CD8-positive, alpha-beta memory T cell (primary cell): ENCODE results near the gene CAV3. TPM values are rescaled to one million over a fixed set of nuclear protein-coding genes. Genes with fewer than 3 reads are reported as not detected.
"Not testable (repeated sequence)": the region's sequence is repeated elsewhere in the genome, so short reads cannot be mapped to it uniquely, and the experiment has no call there.

Experiments
- CTCF ChIA-PET: fragments of 350-600 bp; sonication (Branson Sonifier 250); formaldehyde crosslinking; loops from one replicate; lab custom pipeline; 2021; ENCODE audit warnings: antibody characterized with exemption; lab: Charles Lee
- POLR2A ChIA-PET: fragments of 350-600 bp; sonication (Branson Sonifier 250); formaldehyde crosslinking; loops from one replicate; lab custom pipeline; 2021; ENCODE audit warnings: antibody characterized with exemption; lab: Charles Lee
- DNase-seq, 5 donors: peaks; one replicate each; pipeline versions ENCODE4 v3.0.0 to v3.0.0-alpha.2; 2020 to 2022; ENCODE audit warnings: mixed read lengths in 1 of 5
- H3K27ac ChIP-seq: one replicate; pipeline ENCODE4 v1.7.0; 2013; ENCODE audit warnings: low read depth, mild to moderate bottlenecking, low read length, moderate library complexity
- H3K27me3 ChIP-seq: 2 replicates; pipeline ENCODE4 v1.7.0; 2013; ENCODE audit warnings: low read length, mild to moderate bottlenecking; ENCODE audit not compliant: insufficient read depth, poor library complexity, severe bottlenecking
- H3K36me3 ChIP-seq: 2 replicates; pipeline ENCODE4 v1.7.0; 2013; ENCODE audit warnings: mild to moderate bottlenecking, low read length, moderate library complexity; ENCODE audit not compliant: insufficient read depth
- H3K4me1 ChIP-seq: 2 replicates; pipeline ENCODE4 v1.7.0; 2013; ENCODE audit warnings: mild to moderate bottlenecking, low read length, moderate library complexity; ENCODE audit not compliant: insufficient read depth
- H3K4me3 ChIP-seq: 2 replicates; pipeline ENCODE4 v1.7.0; 2013; ENCODE audit warnings: mild to moderate bottlenecking, low read length
- H3K9me3 ChIP-seq: 2 replicates; pipeline ENCODE4 v1.7.0; 2013; ENCODE audit warnings: mild to moderate bottlenecking, low read length
- H3K27ac Mint-ChIP-seq, 8 donors: one replicate each; pipeline ENCODE4 v1.8.0; 2020 to 2021; ENCODE audit warnings: mixed read lengths in 8 of 8, mild to moderate bottlenecking in 6 of 8, inconsistent platforms in 3 of 8, moderate library complexity in 3 of 8
- H3K27me3 Mint-ChIP-seq, 2 donors: one replicate each; pipeline ENCODE4 v1.8.0; 2020 to 2021; ENCODE audit warnings: mixed read lengths in 2 of 2, mild to moderate bottlenecking in 1 of 2, moderate library complexity in 1 of 2
- H3K36me3 Mint-ChIP-seq, 3 donors: one replicate each; pipeline ENCODE4 v1.8.0; 2020 to 2021; ENCODE audit warnings: mixed read lengths in 3 of 3, inconsistent platforms in 1 of 3, mild to moderate bottlenecking in 1 of 3
- H3K4me1 Mint-ChIP-seq, 3 donors: one replicate each; pipeline ENCODE4 v1.8.0; 2020 to 2021; ENCODE audit warnings: mixed read lengths in 3 of 3, inconsistent platforms in 1 of 3, mild to moderate bottlenecking in 1 of 3
- H3K4me3 Mint-ChIP-seq, 7 donors: one replicate each; pipeline ENCODE4 v1.8.0; 2020 to 2021; ENCODE audit warnings: mixed read lengths in 7 of 7, mild to moderate bottlenecking in 6 of 7, moderate library complexity in 4 of 7, inconsistent platforms in 2 of 7
- H3K9me3 Mint-ChIP-seq, 5 donors: one replicate each; pipeline ENCODE4 v1.8.0; 2020 to 2022; ENCODE audit warnings: mixed read lengths in 5 of 5, mild to moderate bottlenecking in 3 of 5, moderate library complexity in 2 of 5, inconsistent platforms in 1 of 5
- polyA plus RNA-seq: library from polyadenylated mRNA; unstranded; fragments of 300-500 nt; fragmentation: Illumina TruSeq; gene quantifications from one replicate; pipeline ENCODE4 v1.2.3, GENCODE V29; 2021
- total RNA-seq, 2 experiments: library from RNA; stranded (reverse); gene quantifications; one replicate each; pipeline ENCODE4 v1.2.3, GENCODE V29; 2021

CAV3 gene
- total RNA-seq (not detected), polyA plus RNA-seq (not detected)

- H3K27me3 ChIP-seq = no peaks in the 10 kb centered on the region
- H3K4me3 ChIP-seq = no peak within 1 kb of the TSS
- Mint-ChIP-seq H3K27me3 (peaks cover 5 to 9% of the 10 kb centered on the region in 2 donors), H3K27ac (no peak within 1 kb of the TSS), H3K9me3 (peaks cover 0 to 4% (median 0%) of the 10 kb centered on the region in 5 donors), H3K4me3 (no peak within 1 kb of the TSS), H3K4me1 (no peaks in the 10 kb centered on the region), H3K36me3 (no peaks in the 10 kb centered on the region)
- no peaks in the 10 kb centered on the region for H3K9me3 ChIP-seq
- no peak for DNase-seq
- H3K27ac ChIP-seq = no peak within 1 kb of the TSS
- ChIA-PET POLR2A (no interaction called here), CTCF (no interaction called here)
- H3K4me1 ChIP-seq = no peaks in the 10 kb centered on the region
- no peaks in the 10 kb centered on the region for H3K36me3 ChIP-seq
Measured at GRCh38 chr3:8733332-8734094, at the start of gene CAV3. CAV3 (plus strand) TSS chr3:8733802; CDS start chr3:8733877, 75 bp downstream.

- POLR2A ChIA-PET, H3K4me1 Mint-ChIP-seq, CTCF ChIA-PET, H3K4me3 Mint-ChIP-seq, DNase-seq, H3K27me3 ChIP-seq, H3K36me3 Mint-ChIP-seq, H3K4me1 ChIP-seq, H3K4me3 ChIP-seq, H3K27ac Mint-ChIP-seq, H3K27ac ChIP-seq, H3K9me3 Mint-ChIP-seq, H3K36me3 ChIP-seq, H3K9me3 ChIP-seq: not testable (repeated sequence)
- peaks cover 0 to 11% of the 10 kb centered on the region in 2 donors for H3K27me3 Mint-ChIP-seq
Measured at GRCh38 chr3:8684992-8685391, 48.6 kb upstream of the CAV3 start.

DNA sequence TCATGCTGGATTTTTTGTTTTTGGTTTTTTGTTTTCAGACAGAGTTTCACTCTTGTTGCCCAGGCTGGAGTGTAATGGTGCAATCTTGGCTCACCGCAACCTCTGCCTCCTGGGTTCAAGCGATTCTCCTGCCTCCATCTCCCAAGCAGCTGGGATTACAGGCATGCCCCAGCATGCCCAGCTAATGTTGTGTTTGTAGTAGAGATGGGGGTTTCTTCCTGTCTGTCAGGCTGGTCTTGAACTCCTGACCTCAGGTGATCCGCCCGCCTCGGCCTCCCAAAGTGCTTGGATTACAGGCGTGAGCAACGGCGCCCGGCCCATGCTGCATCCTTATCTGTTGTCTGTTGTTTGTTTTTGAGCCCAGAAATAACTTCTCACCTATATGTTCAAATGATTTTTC lies 42.3 kb upstream of the CAV3 start:
- H3K27ac Mint-ChIP-seq, POLR2A ChIA-PET, H3K36me3 ChIP-seq, H3K27me3 ChIP-seq, H3K27me3 Mint-ChIP-seq, H3K4me1 ChIP-seq, H3K9me3 ChIP-seq, CTCF ChIA-PET, H3K4me3 Mint-ChIP-seq, DNase-seq, H3K9me3 Mint-ChIP-seq, H3K4me3 ChIP-seq, H3K4me1 Mint-ChIP-seq, H3K27ac ChIP-seq, H3K36me3 Mint-ChIP-seq: not testable (repeated sequence)

DNA sequence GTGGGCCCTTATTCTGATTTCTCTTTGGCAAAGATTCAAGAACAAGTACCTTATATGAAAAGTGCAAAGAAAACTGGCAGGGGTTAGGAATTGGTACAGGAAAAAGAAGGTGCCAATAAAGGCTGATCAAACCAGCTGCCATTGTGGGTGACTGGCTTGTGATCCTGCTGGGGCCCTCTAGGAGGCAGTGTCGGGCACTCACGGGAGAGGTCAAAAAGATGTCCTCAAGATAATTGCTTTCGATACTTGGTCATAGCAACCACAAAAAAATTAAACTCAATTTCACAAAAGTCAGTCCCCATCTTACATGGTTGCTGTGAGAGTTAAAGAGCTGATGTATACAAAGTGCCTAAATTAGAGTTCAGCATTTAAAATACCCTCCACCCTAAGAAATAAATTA lies 31.0 kb upstream of the CAV3 start:
- no peaks in the 10 kb centered on the region for H3K27me3 ChIP-seq
- H3K9me3 Mint-ChIP-seq = peaks cover 0 to 11% (median 5%) of the 10 kb centered on the region in 5 donors
- no peaks in the 10 kb centered on the region for H3K4me1 ChIP-seq
- no peaks in the 10 kb centered on the region for H3K27me3 Mint-ChIP-seq
- ChIA-PET POLR2A (no interaction called here), CTCF (no interaction called here)
- H3K27ac ChIP-seq = no peak overlapping the region
- H3K36me3 ChIP-seq = no peaks in the 10 kb centered on the region
- no peaks in the 10 kb centered on the region for H3K36me3 Mint-ChIP-seq
- no peak overlapping the region for H3K27ac Mint-ChIP-seq
- no peaks in the 10 kb centered on the region for H3K4me1 Mint-ChIP-seq
- no peak for DNase-seq
- no peaks in the 10 kb centered on the region for H3K9me3 ChIP-seq
- no peak overlapping the region for H3K4me3 ChIP-seq
- H3K4me3 Mint-ChIP-seq = no peak overlapping the region

GRCh38 chr3:8705575-8705974 lies 28.0 kb upstream of the CAV3 start:
- DNase-seq = no peak
- H3K27ac ChIP-seq = no peak overlapping the region
- H3K36me3 ChIP-seq = no peaks in the 10 kb centered on the region
- no peaks in the 10 kb centered on the region for H3K4me1 ChIP-seq
- H3K27ac Mint-ChIP-seq = no peak overlapping the region
- H3K36me3 Mint-ChIP-seq = no peaks in the 10 kb centered on the region
- ChIA-PET CTCF (no interaction called here), POLR2A (no interaction called here)
- H3K4me1 Mint-ChIP-seq = no peaks in the 10 kb centered on the region
- H3K9me3 Mint-ChIP-seq = peaks cover 0 to 11% (median 5%) of the 10 kb centered on the region in 5 donors
- no peaks in the 10 kb centered on the region for H3K9me3 ChIP-seq
- peaks cover 4 to 5% of the 10 kb centered on the region in 2 donors for H3K27me3 Mint-ChIP-seq
- H3K4me3 Mint-ChIP-seq = no peak overlapping the region
- no peaks in the 10 kb centered on the region for H3K27me3 ChIP-seq
- no peak overlapping the region for H3K4me3 ChIP-seq

GRCh38 chr3:8709287-8709686 lies 24.3 kb upstream of the CAV3 start:
- no peak overlapping the region for H3K27ac Mint-ChIP-seq
- H3K36me3 ChIP-seq = no peaks in the 10 kb centered on the region
- ChIA-PET CTCF (no interaction called here), POLR2A (no interaction called here)
- H3K4me1 ChIP-seq = no peaks in the 10 kb centered on the region
- no peak for DNase-seq
- H3K9me3 Mint-ChIP-seq = peaks cover 0 to 7% (median 4%) of the 10 kb centered on the region in 5 donors
- H3K27me3 ChIP-seq = no peaks in the 10 kb centered on the region
- H3K4me3 ChIP-seq = no peak overlapping the region
- H3K4me1 Mint-ChIP-seq = no peaks in the 10 kb centered on the region
- H3K4me3 Mint-ChIP-seq = no peak overlapping the region
- peaks cover 5 to 7% of the 10 kb centered on the region in 2 donors for H3K27me3 Mint-ChIP-seq
- H3K9me3 ChIP-seq = no peaks in the 10 kb centered on the region
- H3K27ac ChIP-seq = no peak overlapping the region
- H3K36me3 Mint-ChIP-seq = no peaks in the 10 kb centered on the region

GRCh38 chr3:8709801-8710507 lies 23.6 kb upstream of the CAV3 start:
- H3K4me3 Mint-ChIP-seq = no peak overlapping the region
- CTCF ChIA-PET = no interaction called here
- no peaks in the 10 kb centered on the region for H3K36me3 ChIP-seq
- POLR2A ChIA-PET = no interaction called here
- H3K4me1 Mint-ChIP-seq = no peaks in the 10 kb centered on the region
- no peak for DNase-seq
- H3K27ac Mint-ChIP-seq = no peak overlapping the region
- H3K9me3 Mint-ChIP-seq = peaks cover 0 to 5% (median 3%) of the 10 kb centered on the region in 5 donors
- peaks cover 5 to 11% of the 10 kb centered on the region in 2 donors for H3K27me3 Mint-ChIP-seq
- no peaks in the 10 kb centered on the region for H3K27me3 ChIP-seq
- H3K27ac ChIP-seq = no peak overlapping the region
- no peaks in the 10 kb centered on the region for H3K9me3 ChIP-seq
- no peak overlapping the region for H3K4me3 ChIP-seq
- H3K4me1 ChIP-seq = no peaks in the 10 kb centered on the region
- H3K36me3 Mint-ChIP-seq = no peaks in the 10 kb centered on the region

GRCh38 chr3:8712045-8712907 lies 21.3 kb upstream of the CAV3 start:
- Mint-ChIP-seq H3K27ac (no peak overlapping the region), H3K4me1 (no peaks in the 10 kb centered on the region), H3K9me3 (peaks cover 0 to 6% (median 0%) of the 10 kb centered on the region in 5 donors), H3K4me3 (no peak overlapping the region), H3K36me3 (no peaks in the 10 kb centered on the region), H3K27me3 (peaks cover 5 to 11% of the 10 kb centered on the region in 2 donors)
- no peak overlapping the region for H3K4me3 ChIP-seq
- H3K27ac ChIP-seq = no peak overlapping the region
- ChIA-PET CTCF (no interaction called here), POLR2A (no interaction called here)
- no peaks in the 10 kb centered on the region for H3K4me1 ChIP-seq
- H3K9me3 ChIP-seq = no peaks in the 10 kb centered on the region
- H3K36me3 ChIP-seq = no peaks in the 10 kb centered on the region
- no peak for DNase-seq
- H3K27me3 ChIP-seq = no peaks in the 10 kb centered on the region
